ENCODE results near the gene RBBP8NL. TPM values are rescaled to one million over a fixed set of nuclear protein-coding genes. Genes with fewer than 3 reads are reported as not detected.
A peak's percentile ranks its signal among the peaks of the same experiment; 100 is the strongest.

The RBBP8NL gene
- total and polyA plus RNA-seq, 2 of the 8 experiments (the other 6 are each of a cell fraction or from before 2014, with no cell fraction given), result 0.43 to 0.48 TPM

DNA sequence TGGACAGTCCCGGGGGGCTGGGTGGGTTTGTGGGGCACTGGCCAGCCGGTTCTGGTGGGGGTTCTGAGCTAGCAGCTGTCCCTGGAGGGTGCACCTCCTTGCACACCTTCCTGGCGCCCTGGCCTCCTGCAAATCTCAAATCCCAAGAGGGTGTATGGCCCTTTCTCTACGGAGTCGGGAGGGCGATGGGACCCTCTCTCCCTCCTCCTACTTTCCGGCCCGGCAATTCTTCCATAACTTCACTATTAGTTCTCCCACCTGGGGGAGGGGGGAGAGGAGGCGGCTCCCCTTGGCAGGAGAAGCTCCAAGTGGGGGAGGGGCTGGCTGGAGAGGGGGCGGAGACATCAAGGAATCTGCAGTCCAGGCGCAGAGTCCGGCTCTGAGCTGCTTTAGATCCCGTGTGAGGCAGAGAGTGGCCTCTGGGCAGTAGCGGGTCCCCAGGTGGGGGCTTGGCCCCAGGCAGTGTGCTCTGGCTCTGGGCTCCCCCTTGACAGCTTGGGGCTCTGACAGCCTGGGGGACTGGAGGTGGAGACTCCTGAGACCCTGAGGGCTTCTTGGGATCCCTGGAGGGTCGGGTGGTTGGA, 58.9 kb downstream of the RBBP8NL start:
- Histone ChIP-seq H3K14ac (ENCODE audit: insufficient read length) (no peak overlapping the region), H3K9me3 (ENCODE audit: insufficient read depth in 2 of 2, low read depth in 1 of 2, low read length in 1 of 2) (no peaks in the 10 kb centered on the region), H2AK5ac (ENCODE audit: low read depth, low read length) (no peak overlapping the region; the same call in 1 of the 2 replicates), H3K4ac (replicated peaks; ENCODE audit: insufficient read length, low read depth, low read length) (no peak overlapping the region), H3K18ac (ENCODE audit: extremely low read depth, low read length) (peak overlapping the region; percentile 95), H2BK20ac (ENCODE audit: low read length) (peak overlapping the region; percentile 86; the same call in 1 of the 2 replicates), H2BK120ac (replicated peaks; ENCODE audit: low read depth, low read length) (peak overlapping the region; percentile 77), H3K56ac (replicated peaks; ENCODE audit: insufficient read length, low read depth, low read length) (peak overlapping the region; percentile 70), H3K4me3 (ENCODE audit: extremely low read depth in 1 of 4, insufficient read depth in 2 of 4, low read depth in 3 of 4, low read length in 4 of 4) (peak overlapping the region; percentile 10 to 77 (median 58); a peak in 6 of 8 replicates), H3K79me1 (ENCODE audit: low read depth, low read length) (peaks cover 5% of the 10 kb centered on the region), H3K36me3 (ENCODE audit: control insufficient read depth in 2 of 4, insufficient read depth in 4 of 4, low read length in 3 of 4) (no peaks in the 10 kb centered on the region), H3K27ac (ENCODE audit: low read depth, low read length) (no peak overlapping the region), H4K5ac (ENCODE audit: insufficient read length, low read depth, low read length) (peak overlapping the region; percentile 86), H2BK15ac (ENCODE audit: low read length) (peak overlapping the region; percentile 95; the same call in 1 of the 2 replicates), H3K79me2 (ENCODE audit: control insufficient read depth in 1 of 2, insufficient read depth in 2 of 2, low read length in 2 of 2) (peaks cover 11 to 31% of the 10 kb centered on the region in 2 experiments; a peak in 3 of 4 replicates), H2AFZ (ENCODE audit: low read length) (no peak overlapping the region), H4K91ac (replicated peaks; ENCODE audit: insufficient read length, low read length) (peak overlapping the region; percentile 98), H3K4me2 (ENCODE audit: insufficient read depth in 1 of 2, low read depth in 2 of 2, low read length in 2 of 2) (peak overlapping the region; percentile 85 to 86), H4K8ac (ENCODE audit: extremely low read depth, insufficient read depth, low read length) (peak overlapping the region; percentile 83; the same call in 1 of the 2 replicates), H4K20me1 (replicated peaks in 1 of 2; ENCODE audit: control insufficient read depth in 1 of 2, insufficient read depth in 2 of 2, low read length in 2 of 2) (peaks cover 7% of the 10 kb centered on the region in 2 experiments), H3K9ac (replicated peaks in 1 of 4; ENCODE audit: extremely low read depth in 1 of 4, low read depth in 3 of 4, low read length in 3 of 4) (no peak overlapping the region; a peak in 3 of 7 replicates), H2BK12ac (ENCODE audit: low read depth, low read length) (peak overlapping the region; percentile 90; the same call in 1 of the 2 replicates), H3K23me2 (ENCODE audit: low read depth, low read length) (peaks cover 12% of the 10 kb centered on the region), H2BK5ac (ENCODE audit: low read depth, low read length) (peak overlapping the region; percentile 93; the same call in 1 of the 2 replicates), H3K27me3 (replicated peaks in 1 of 4; ENCODE audit: control insufficient read depth in 3 of 4, extremely low read depth in 1 of 4, insufficient read depth in 3 of 4, low read length in 3 of 4) (no peaks in the 10 kb centered on the region), H3K23ac (ENCODE audit: insufficient read length) (no peak overlapping the region), H3K4me1 (replicated peaks in 1 of 4; ENCODE audit: control insufficient read depth in 3 of 4, insufficient read depth in 4 of 4, low read length in 3 of 4) (peaks cover 11 to 58% (median 50%) of the 10 kb centered on the region in 4 experiments)
- POLR2A ChIA-PET (ENCODE audit: partially characterized antibody), result interaction anchor here (0.7 to 12.6 kb wide), 18 partner anchors 8 to 150 kb away, joined by 3 to 213 read pairs (median 4); partner anchors contain the start of genes ADRM1 and RPS21
- DNase-seq (ENCODE audit: low read depth in 1 of 2, low spot score in 2 of 2), result peak in 1 of 2 experiments; percentile 79
- no peak for FAIRE-seq
- WGBS, 2 experiments (ENCODE audit: extremely low coverage in 1 of 2, insufficient coverage in 1 of 2, insufficient read length in 1 of 2, insufficient replicate concordance in 2 of 2, low coverage in 1 of 2, low lambda C conversion rate in 2 of 2, missing lambda C conversion rate in 1 of 2), result 7% methylated on average over 12 of the region's 15 CpGs; no CpG with 5 or more reads in 1 of the 2 experiments
- TF ChIP-seq TEAD4 (IDR thresholded peaks at IDR 0.05; ENCODE audit: low read depth, low read length) (no peak), CTBP2 (IDR thresholded peaks at IDR 0.05; ENCODE audit: borderline replicate concordance, insufficient read depth, insufficient read length, low read length) (peak; percentile 15)
- CTCF ChIA-PET (ENCODE audit: partially characterized antibody), result interaction anchor here (0.5 to 10.9 kb wide), 23 partner anchors 9 to 1686 kb away, joined by 3 to 212 read pairs (median 4); partner anchors contain the start of gene RPS21

All from H1 (cell line).